GM21515 (cell line): ENCODE results near the gene RAB15.

Source experiments
- ATAC-seq: cut with Tn5 transposase; IDR thresholded peaks from one replicate; pipeline ENCODE4 v1.9.1; 2021; ENCODE audit not compliant: unreplicated experiment

The RAB15 gene

GRCh38 chr14:64956697-64957406, 15.3 kb downstream of the RAB15 start:
- no peak for ATAC-seq

GRCh38 chr14:64955297-64955696, 16.8 kb downstream of the RAB15 start:
- ATAC-seq: no peak

GRCh38 chr14:64954491-64955240, 17.5 kb downstream of the RAB15 start:
- ATAC-seq: no peak

GRCh38 chr14:64953661-64954060, 18.5 kb downstream of the RAB15 start:
- no peak for ATAC-seq

GRCh38 chr14:64953310-64953654, 18.9 kb downstream of the RAB15 start:
- ATAC-seq: no peak

GRCh38 chr14:64952598-64953309, 19.4 kb downstream of the RAB15 start:
- no peak for ATAC-seq

GRCh38 chr14:64951724-64952123, 20.4 kb downstream of the RAB15 start:
- no peak for ATAC-seq

- no peak for ATAC-seq
These were observed 20.8 kb downstream of the RAB15 start for GRCh38 chr14:64951291-64951690.

- ATAC-seq: no peak
These were observed 21.2 kb downstream of the RAB15 start for GRCh38 chr14:64950889-64951288.

- ATAC-seq: no peak
These were observed 23.4 kb downstream of the RAB15 start for GRCh38 chr14:64948612-64949210.

- ATAC-seq: no peak
These were observed 24.2 kb downstream of the RAB15 start for GRCh38 chr14:64947710-64948611.

GRCh38 chr14:64946310-64947045, 25.7 kb downstream of the RAB15 start:
- no peak for ATAC-seq

GRCh38 chr14:64945431-64946178, 26.5 kb downstream of the RAB15 start:
- ATAC-seq: no peak

GRCh38 chr14:64944861-64945260, 27.3 kb downstream of the RAB15 start:
- no peak for ATAC-seq

- no peak for ATAC-seq
These were observed 28.1 kb downstream of the RAB15 start for GRCh38 chr14:64944041-64944440.

- ATAC-seq: no peak
These were observed 28.6 kb downstream of the RAB15 start for GRCh38 chr14:64943556-64943955.

- no peak for ATAC-seq
These were observed 29.5 kb downstream of the RAB15 start, which contains the start of gene GPX2 for GRCh38 chr14:64942531-64943111. GPX2 (minus strand) TSS chr14:64942745; CDS start chr14:64942726, 19 bp downstream.

- ATAC-seq: no peak
These were observed 31.7 kb downstream of the RAB15 start for GRCh38 chr14:64940336-64940910.
